Activated CD8-positive, alpha-beta memory T cell treated with anti-CD3 and anti-CD28 coated beads for 4 hours (primary cell): Measurements from ENCODE around the gene RACK1.
"Not testable (repeated sequence)": the region's sequence is repeated elsewhere in the genome, so short reads cannot be mapped to it uniquely, and the experiment has no call there.

Experiments used
- DNase-seq, 2 donors: peaks; one replicate each; pipeline ENCODE4 v3.0.0-alpha.2; 2020; ENCODE audit warnings: low read depth in 2 of 2

The RACK1 gene

GRCh38 chr5:181215997-181216989 is 27.4 kb downstream of the RACK1 start:
- DNase-seq, result no peak

GRCh38 chr5:181214249-181214648 is 29.5 kb downstream of the RACK1 start:
- DNase-seq, result not testable (repeated sequence)

- DNase-seq, result no peak
These were observed 30.8 kb downstream of the RACK1 start for GRCh38 chr5:181212934-181213333.

GRCh38 chr5:181212080-181212479 is 31.6 kb downstream of the RACK1 start:
- DNase-seq, result no peak

GRCh38 chr5:181211208-181211607 is 32.5 kb downstream of the RACK1 start:
- DNase-seq, result no peak

- not testable (repeated sequence) for DNase-seq
These were observed 33.0 kb downstream of the RACK1 start for GRCh38 chr5:181210698-181211097.

GRCh38 chr5:181210148-181210547 is 33.6 kb downstream of the RACK1 start:
- DNase-seq, result not testable (repeated sequence)

- not testable (repeated sequence) for DNase-seq
These were observed 34.7 kb downstream of the RACK1 start for GRCh38 chr5:181209006-181209405.

- no peak for DNase-seq
These were observed 35.8 kb downstream of the RACK1 start for GRCh38 chr5:181207960-181208253.

- DNase-seq, result peak; percentile 70 to 71
These were observed 36.3 kb downstream of the RACK1 start for GRCh38 chr5:181207214-181207959.

- DNase-seq, result no peak
These were observed 37.7 kb downstream of the RACK1 start for GRCh38 chr5:181205761-181206649.

GRCh38 chr5:181204826-181205760 is 38.6 kb downstream of the RACK1 start, which contains the start of gene TRIM7:
TSS of gene TRIM7 (minus strand) at chr5:181205196. CDS start at chr5:181205110, 86 bp downstream.
- no peak for DNase-seq

GRCh38 chr5:181204113-181204825 is 39.4 kb downstream of the RACK1 start:
- no peak for DNase-seq

GRCh38 chr5:181203777-181204112 is 40.0 kb downstream of the RACK1 start:
- no peak for DNase-seq

GRCh38 chr5:181203093-181203711 is 40.5 kb downstream of the RACK1 start:
- no peak for DNase-seq

GRCh38 chr5:181200816-181201215 is 42.9 kb downstream of the RACK1 start:
- DNase-seq, result no peak

- no peak for DNase-seq
These were observed 43.6 kb downstream of the RACK1 start for GRCh38 chr5:181199881-181200638.

GRCh38 chr5:181198905-181199519 is 44.7 kb downstream of the RACK1 start:
- no peak for DNase-seq
